Measurements from ENCODE around the gene CFAP141. TPM values are rescaled to one million over a fixed set of nuclear protein-coding genes. Genes with fewer than 3 reads are reported as not detected.
"Not testable (repeated sequence)": the region's sequence is repeated elsewhere in the genome, so short reads cannot be mapped to it uniquely, and the experiment has no call there.

Gene CFAP141
- polyA plus RNA-seq, 4 donors = not detected

- no peak for DNase-seq (ENCODE audit: low read depth in 4 of 4, low spot score in 3 of 4)
These were observed 6.0 kb upstream of the CFAP141 start for GRCh38 chr1:154212083-154212482.

DNA sequence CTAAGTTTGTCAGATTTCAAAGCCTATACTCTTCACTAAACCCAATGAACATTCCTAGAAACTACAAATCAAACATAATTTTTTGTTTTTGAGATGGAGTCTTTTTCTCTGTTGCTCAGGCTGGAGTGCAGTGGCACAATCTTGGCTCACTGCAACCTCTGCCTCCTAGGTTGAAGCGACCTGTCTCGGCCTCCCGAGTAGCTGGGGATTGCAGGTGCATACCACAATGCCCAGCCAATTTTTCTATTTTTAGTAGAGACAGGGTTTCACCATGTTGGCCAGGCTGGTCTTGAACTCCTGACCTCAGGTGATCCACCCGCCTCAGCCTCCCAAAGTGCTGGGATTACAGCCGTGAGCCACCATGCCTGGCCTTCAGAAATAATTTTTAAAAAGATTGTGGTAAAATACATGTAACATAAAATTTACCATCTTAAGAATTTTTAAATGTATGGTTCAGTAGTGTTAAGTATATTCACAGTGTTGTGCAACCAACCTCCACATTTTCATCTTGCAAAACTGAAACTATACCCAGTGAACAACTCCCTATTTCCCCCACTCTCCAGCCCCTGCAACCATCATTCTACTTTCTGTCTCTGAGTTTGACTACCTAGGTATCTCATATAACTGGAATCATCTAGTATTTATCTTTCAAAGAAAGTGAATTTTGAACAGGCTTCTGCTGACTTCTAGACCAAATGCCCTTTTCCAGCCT is 2.7 kb upstream of the CFAP141 start:
- DNase-seq (ENCODE audit: low read depth in 4 of 4, low spot score in 3 of 4) = no peak

DNA sequence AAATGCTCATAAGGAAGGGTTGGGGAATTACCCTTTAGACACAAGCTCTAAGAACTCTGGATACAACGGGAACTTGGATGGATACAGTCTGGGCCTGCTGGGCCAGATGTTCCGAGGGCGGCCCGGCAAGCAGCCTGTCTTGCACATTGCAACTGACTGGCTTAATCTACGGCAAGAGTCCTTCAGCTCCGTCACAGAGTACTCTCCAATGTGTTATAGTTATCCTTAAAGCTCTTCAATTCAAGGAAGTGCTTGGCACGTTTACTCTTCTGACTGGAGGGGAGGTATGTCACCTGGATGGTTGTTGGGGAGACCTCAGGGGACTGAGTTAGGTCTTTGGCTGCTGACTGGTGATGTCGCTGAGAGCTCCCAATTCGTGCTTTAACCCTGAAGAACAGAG is 1.1 kb upstream of the CFAP141 start:
- DNase-seq (ENCODE audit: low read depth in 4 of 4, low spot score in 3 of 4) = no peak

- DNase-seq (ENCODE audit: low read depth in 4 of 4, low spot score in 3 of 4) = not testable (repeated sequence)
These were observed 355 bp downstream of the CFAP141 start for GRCh38 chr1:154205778-154206177.

GRCh38 chr1:154199563-154199879 is 6.6 kb downstream of the CFAP141 start:
- no peak for DNase-seq (ENCODE audit: low read depth in 4 of 4, low spot score in 3 of 4)

DNA sequence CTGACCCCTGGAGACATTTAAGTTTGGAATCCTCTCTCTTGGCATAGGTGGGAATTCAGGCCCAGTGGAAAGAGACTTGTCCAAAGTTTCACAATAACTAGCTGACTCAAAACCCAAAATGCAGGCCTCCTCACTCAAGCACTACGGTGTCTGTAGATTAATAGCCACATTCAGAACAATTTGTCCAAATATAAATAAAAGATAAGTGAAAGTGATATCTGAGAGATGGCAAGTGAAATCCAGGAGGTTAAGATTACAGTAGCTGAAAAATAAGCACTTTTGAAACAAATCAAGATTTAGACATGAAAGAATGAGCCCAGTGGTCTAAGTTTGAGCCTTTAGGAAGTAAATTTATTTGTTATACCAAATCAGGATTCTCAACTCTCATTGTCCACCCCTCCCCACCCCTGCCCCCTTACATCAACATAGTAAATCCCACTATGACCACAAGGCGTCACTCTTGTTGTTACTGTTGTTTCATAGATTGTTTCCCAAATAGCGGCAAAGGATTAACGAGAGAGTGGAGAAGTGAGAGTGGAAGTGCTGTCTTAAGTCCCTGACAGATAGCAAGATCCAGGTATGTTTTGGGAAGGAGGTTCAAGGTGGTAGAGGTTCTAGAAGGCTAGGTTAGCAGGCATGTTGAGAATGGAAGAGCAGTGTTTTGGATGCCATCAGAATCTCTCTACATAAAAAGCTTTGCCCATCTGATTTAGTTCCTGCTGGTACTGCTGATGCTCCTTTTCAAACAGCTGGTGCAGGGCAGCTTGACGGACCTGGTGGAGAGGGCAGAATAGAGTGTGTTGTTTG is 7.2 kb downstream of the CFAP141 start:
- DNase-seq (ENCODE audit: low read depth in 4 of 4, low spot score in 3 of 4) = peak in 3 of 4 donors; percentile 39 to 59 (median 48)

DNA sequence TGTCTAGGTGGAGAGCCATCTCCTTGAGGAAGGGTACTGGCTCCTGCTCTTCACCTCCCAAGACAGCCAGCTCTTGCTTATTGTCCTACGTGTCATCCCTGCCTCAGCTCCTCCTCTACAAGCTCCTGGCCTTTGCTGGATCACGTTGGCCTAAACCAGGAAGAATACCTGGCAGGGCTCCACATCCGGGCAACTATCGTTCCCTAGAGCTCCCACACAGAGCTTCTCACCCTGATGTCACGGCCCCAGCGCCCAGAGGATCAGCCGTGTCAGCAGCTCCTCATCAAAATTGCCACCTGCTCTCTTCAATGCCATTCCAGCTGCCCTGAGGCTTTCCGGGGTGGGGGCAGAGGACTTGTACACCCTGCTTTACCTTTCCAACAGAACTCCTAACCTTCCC is 12.3 kb downstream of the CFAP141 start:
- DNase-seq (ENCODE audit: low read depth in 4 of 4, low spot score in 3 of 4) = no peak

DNA sequence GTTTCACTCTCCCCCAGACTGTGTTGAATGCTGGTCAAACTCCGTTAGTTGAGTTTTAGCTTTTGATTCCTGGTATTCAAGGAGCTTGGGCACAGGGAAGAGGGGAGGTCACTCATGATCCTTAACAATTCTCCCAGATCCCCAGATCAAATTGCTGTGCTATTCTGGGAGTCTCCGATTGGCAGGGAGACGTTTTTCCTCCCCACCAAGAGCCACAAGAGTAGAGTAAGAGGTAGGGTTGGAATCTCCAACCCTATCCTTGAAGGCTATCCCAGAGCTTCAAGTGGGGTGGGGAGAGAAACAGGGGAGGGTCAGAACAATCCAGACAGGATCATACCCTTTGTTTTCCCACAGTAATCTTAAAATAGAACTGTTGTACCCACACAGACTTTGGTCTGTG is 13.7 kb downstream of the CFAP141 start:
- DNase-seq (ENCODE audit: low read depth in 4 of 4, low spot score in 3 of 4) = no peak

- DNase-seq (ENCODE audit: low read depth in 4 of 4, low spot score in 3 of 4) = no peak
These were observed 14.1 kb downstream of the CFAP141 start, which contains the start of gene TPM3 for GRCh38 chr1:154191990-154192461. TPM3 (minus strand) TSS chr1:154192100; CDS start chr1:154192018, 82 bp downstream.

DNA sequence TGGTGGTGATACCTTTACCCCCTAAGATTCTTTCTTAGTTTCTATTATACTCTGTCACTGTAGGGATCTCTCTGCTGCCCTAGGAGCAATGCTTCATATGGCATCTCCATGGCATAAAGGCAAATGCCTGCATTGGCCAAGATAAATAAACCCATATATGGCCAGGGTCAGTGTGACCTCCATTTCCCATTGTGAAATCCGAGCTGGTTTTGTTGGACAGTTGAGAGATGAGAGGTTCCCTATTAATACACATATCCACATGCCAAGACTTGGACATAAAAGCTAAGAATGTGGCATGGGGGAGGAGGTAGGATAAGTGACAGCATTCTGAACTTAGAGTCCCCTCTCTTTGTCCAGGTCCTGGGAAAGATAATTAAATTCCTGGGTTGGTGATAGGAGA is 15.6 kb downstream of the CFAP141 start:
- DNase-seq (ENCODE audit: low read depth in 4 of 4, low spot score in 3 of 4) = no peak

- no peak for DNase-seq (ENCODE audit: low read depth in 4 of 4, low spot score in 3 of 4)
These were observed 19.2 kb downstream of the CFAP141 start for GRCh38 chr1:154186852-154187501.

DNA sequence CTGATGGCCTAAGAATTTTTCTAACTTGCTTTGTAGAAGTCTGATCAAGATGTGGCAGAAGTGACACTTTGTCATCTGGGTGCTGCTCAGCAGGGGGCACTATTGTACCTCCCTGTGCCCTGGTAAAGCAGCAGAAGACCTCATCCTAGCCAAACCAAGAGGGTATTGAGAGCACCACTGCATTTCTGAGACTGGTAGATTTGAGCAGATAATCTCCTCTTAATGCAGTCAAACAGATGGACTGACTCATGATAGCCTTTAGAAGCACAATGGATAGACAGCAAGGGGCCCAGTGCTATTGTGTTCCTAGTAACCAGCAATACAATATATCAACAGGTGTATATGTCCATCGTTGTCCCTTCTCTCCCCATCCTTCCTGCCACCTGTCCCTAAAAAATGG is 20.0 kb downstream of the CFAP141 start:
- no peak for DNase-seq (ENCODE audit: low read depth in 4 of 4, low spot score in 3 of 4)

DNA sequence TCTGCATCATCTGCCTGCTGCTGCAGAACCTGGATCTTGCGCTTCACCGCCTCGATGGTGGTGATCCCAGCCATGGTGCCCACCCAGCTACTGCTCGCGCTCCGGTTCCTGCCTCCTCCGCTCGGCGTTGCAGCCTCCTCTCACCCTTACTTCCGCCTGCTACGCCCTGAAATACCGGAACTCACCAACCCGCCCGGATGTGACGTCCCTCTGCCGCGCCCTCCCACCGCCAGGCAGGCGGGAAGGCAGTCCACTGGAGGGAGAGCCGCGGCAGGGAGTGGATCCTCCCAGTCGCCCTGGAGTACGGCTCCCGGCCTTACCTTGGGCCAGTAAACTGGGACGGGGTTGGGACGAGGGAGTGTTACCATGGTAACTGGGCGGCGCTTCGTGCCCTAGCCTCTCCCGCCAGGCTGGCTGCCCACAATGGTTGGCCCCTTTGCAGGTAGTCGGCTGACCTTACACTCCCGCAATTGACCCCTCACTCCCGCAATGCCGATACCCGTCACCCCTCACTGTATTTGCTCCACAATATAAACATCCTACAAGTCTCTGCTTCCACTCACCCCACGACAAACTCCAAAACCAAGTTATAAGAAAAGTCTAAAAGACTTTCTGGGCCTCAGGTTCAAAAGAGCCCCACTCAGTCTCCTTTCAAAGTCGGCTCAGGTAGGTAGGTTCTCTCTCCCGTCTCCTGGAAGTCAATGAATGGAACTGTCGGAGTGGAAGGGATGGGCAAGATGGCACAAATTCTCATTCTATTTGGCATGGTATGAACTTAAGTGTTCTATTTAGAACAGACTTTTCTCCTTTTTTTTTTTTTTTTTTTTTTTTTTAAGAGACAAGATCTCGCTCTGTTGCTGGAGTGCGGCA is 22.9 kb downstream of the CFAP141 start:
- DNase-seq (ENCODE audit: low read depth in 4 of 4, low spot score in 3 of 4) = peak; percentile 88 to 90 (median 88)

- peak in 1 of 4 donors; percentile 20 for DNase-seq (ENCODE audit: low read depth in 4 of 4, low spot score in 3 of 4)
These were observed 23.6 kb downstream of the CFAP141 start for GRCh38 chr1:154182344-154183045.

- no peak for DNase-seq (ENCODE audit: low read depth in 4 of 4, low spot score in 3 of 4)
These were observed 24.2 kb downstream of the CFAP141 start for GRCh38 chr1:154181944-154182343.

DNA sequence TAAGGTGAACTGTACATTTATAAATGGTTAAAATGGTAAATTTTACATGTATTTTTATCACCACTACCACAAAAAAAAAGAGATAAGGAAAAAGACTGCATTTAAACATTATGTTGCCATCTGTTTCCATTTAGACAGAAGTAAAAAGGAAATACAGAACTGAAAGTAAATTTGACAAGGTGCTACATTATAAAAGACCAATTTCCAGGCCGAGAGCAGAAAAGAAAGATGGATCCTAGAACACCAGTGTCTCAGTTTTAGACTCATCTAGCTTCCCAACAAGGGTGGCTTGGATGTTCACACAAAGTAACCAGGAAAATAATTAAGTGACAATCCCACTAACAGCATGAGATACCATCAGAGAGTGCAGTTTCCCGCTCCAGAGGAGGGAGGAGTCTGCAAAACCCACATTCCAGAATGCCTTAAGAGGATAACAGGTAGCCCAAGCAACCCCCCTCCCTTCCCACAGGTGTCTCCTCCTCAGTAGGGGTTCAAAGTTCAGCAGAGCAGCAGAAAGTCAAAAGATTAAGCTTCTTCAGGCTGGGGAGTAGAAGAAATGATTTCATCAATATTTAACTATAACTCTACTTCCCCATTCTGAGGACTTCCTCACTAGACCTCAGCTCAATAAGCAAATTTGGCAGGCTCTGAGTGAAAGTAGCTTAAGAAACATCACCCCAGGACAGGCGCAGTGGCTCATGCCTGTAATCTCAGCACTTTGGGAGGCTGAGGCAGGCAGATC is 26.0 kb downstream of the CFAP141 start:
- DNase-seq (ENCODE audit: low read depth in 4 of 4, low spot score in 3 of 4) = no peak

DNA sequence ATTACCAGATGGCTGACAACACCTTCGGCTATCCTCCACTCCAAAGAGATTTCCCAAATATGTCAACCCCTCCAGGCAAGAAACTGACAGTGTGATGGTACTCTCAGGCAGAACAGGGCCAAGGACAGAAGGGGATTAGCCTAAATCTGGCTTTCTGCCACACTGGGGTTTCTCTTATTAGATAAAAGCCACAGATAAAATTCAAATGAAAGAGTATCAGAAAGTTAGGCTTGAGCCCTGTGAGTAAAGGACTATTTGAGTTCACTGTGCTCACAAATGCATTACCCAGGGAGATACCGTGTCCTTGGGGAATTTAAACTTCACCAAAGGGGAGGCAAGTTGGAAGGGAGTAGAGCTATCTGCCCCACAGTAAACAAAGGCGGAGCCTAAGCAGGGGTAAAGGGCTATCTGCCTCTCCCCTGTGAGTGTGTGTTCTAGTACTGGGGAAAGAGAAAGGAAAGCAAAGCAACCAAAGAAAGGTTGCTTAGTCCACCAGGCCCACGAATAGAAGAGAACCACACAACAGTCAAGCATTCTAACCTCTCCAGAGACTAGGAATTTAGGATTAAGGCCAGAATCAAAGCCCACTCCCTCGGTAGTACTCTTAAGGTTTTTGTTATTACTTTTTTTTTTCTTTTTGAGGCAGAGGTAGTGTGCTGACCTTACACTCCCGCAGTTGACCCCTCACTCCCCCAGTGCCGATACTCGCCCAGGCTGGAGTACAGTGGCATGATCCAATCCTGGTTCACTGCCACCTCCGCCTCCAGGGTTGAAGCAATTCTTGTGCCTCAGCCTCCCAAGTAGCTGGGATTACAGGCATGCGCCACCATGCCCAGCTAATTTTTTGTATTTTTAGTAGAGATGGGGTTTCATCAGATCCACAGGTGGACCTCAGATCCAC is 27.0 kb downstream of the CFAP141 start:
- no peak for DNase-seq (ENCODE audit: low read depth in 4 of 4, low spot score in 3 of 4)

GRCh38 chr1:154178013-154178412 is 28.1 kb downstream of the CFAP141 start:
- no peak for DNase-seq (ENCODE audit: low read depth in 4 of 4, low spot score in 3 of 4)

Data from right renal pelvis (tissue), 4 donors.